Suprapubic skin (tissue), 4 donors: ENCODE data around the gene CRYZL1. TPM values are rescaled to one million over a fixed set of nuclear protein-coding genes. Genes with fewer than 3 reads are reported as not detected.

Experiments used
- DNase-seq, 2 donors: peaks; one replicate each; pipeline ENCODE4 v3.0.0-alpha.2; 2019; ENCODE audit warnings: low spot score in 2 of 2
- H3K27ac ChIP-seq: fragments of 200-600 bp; sonication (generic); one replicate; pipeline ENCODE4 v1.5.1; 2019
- H3K27me3 ChIP-seq: fragments of 200-600 bp; sonication (generic); one replicate; pipeline ENCODE4 v1.5.1; 2019
- H3K36me3 ChIP-seq: fragments of 200-600 bp; sonication (generic); one replicate; pipeline ENCODE4 v1.5.1; 2019
- H3K4me1 ChIP-seq: fragments of 200-600 bp; sonication (generic); one replicate; pipeline ENCODE4 v1.5.1; 2019
- H3K4me3 ChIP-seq: fragments of 200-600 bp; sonication (generic); one replicate; pipeline ENCODE4 v1.5.1; 2019; ENCODE audit warnings: mild to moderate bottlenecking
- H3K9me3 ChIP-seq: fragments of 200-600 bp; sonication (generic); one replicate; pipeline ENCODE4 v1.5.1; 2019
- EP300 ChIP-seq: sonication (generic); formaldehyde crosslinking; IDR thresholded peaks from one replicate; pipeline ENCODE4 v1.6.1; 2017; ENCODE audit warnings: antibody characterized with exemption
- POLR2A ChIP-seq, 2 donors: fragments of 450-650 bp; IDR thresholded peaks; one replicate each; pipeline ENCODE4 v1.6.1; 2017; ENCODE audit warnings: antibody characterized with exemption in 2 of 2, mild to moderate bottlenecking in 2 of 2, moderate library complexity in 2 of 2
- POLR2AphosphoS5 ChIP-seq, 3 donors: sonication (generic); formaldehyde crosslinking; IDR thresholded peaks; one replicate each; pipeline ENCODE4 v1.6.1; 2017; ENCODE audit warnings: antibody characterized with exemption in 3 of 3
- WGBS: methylation state at CpG from one replicate; pipeline ENCODE4 v1.1.5; 2018; 5-methylcytosine and 5-hydroxymethylcytosine counted together
- total RNA-seq, 4 donors: library from RNA; depleted of rRNA; stranded (reverse); fragments of >200 nt; gene quantifications; one replicate each; pipeline ENCODE4 v1.1.0, GENCODE V29; 2016
- TF ChIP-seq, protein P1 (sequence below), 2 donors: fragments of 200-600 bp in 1 of 2; fragments of 450-650 bp in 1 of 2; sonication (generic) in 1 of 2; IDR thresholded peaks; one replicate each; pipeline ENCODE4 v1.5.1; 2016 to 2019; ENCODE audit warnings: antibody characterized with exemption in 2 of 2, mild to moderate bottlenecking in 1 of 2, moderate library complexity in 1 of 2

CRYZL1 gene
- total RNA-seq, 4 donors from 2014 or later = 13.8 to 99.7 (median 23.7) TPM

GRCh38 chr21:33650230-33650629 is 8.7 kb upstream of the CRYZL1 start:
- no peaks in the 10 kb centered on the region for H3K9me3 ChIP-seq
- TF ChIP-seq, protein P1, sequence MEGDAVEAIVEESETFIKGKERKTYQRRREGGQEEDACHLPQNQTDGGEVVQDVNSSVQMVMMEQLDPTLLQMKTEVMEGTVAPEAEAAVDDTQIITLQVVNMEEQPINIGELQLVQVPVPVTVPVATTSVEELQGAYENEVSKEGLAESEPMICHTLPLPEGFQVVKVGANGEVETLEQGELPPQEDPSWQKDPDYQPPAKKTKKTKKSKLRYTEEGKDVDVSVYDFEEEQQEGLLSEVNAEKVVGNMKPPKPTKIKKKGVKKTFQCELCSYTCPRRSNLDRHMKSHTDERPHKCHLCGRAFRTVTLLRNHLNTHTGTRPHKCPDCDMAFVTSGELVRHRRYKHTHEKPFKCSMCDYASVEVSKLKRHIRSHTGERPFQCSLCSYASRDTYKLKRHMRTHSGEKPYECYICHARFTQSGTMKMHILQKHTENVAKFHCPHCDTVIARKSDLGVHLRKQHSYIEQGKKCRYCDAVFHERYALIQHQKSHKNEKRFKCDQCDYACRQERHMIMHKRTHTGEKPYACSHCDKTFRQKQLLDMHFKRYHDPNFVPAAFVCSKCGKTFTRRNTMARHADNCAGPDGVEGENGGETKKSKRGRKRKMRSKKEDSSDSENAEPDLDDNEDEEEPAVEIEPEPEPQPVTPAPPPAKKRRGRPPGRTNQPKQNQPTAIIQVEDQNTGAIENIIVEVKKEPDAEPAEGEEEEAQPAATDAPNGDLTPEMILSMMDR (IDR thresholded peaks at IDR 0.05) = no peak
- TF ChIP-seq POLR2A (IDR thresholded peaks at IDR 0.05) (no peak), POLR2AphosphoS5 (IDR thresholded peaks at IDR 0.05) (no peak), EP300 (no peak)
- no peak for DNase-seq
- 78% methylated on average over 7 of the region's 7 CpGs for WGBS
- no peaks in the 10 kb centered on the region for H3K27me3 ChIP-seq
- no peaks in the 10 kb centered on the region for H3K36me3 ChIP-seq
- H3K4me3 ChIP-seq = no peak overlapping the region
- H3K27ac ChIP-seq = no peak overlapping the region
- H3K4me1 ChIP-seq = peaks cover 8% of the 10 kb centered on the region

DNA sequence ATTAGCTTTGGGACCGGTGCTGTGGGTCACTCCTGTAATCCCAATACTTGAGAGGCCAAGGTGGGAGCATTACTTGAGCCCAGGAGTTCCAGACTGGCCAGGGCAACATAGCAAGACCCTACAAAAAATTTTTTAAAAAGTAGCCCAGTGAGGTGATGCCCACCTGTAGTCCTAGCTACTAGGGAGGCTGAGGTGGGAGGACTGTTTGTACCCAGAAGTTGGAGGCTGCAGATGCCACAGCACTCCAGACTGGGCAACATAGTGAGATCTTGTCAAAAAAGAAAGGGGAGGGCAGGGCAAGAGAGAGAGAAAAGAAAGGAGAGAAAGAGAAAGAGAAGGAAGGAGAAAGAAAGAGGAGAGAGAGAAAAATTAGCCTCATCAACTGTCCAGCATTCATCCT is 7.0 kb upstream of the CRYZL1 start:
- no peaks in the 10 kb centered on the region for H3K36me3 ChIP-seq
- no peaks in the 10 kb centered on the region for H3K27me3 ChIP-seq
- H3K27ac ChIP-seq = no peak overlapping the region
- TF ChIP-seq, protein P1 (IDR thresholded peaks at IDR 0.05) = no peak
- TF ChIP-seq EP300 = no peak
- TF ChIP-seq POLR2AphosphoS5 (IDR thresholded peaks at IDR 0.05) = no peak
- TF ChIP-seq POLR2A (IDR thresholded peaks at IDR 0.05) = no peak
- 93% methylated on average over 1 of the region's 1 CpG for WGBS
- no peak overlapping the region for H3K4me3 ChIP-seq
- H3K9me3 ChIP-seq = no peaks in the 10 kb centered on the region
- H3K4me1 ChIP-seq = peaks cover 20% of the 10 kb centered on the region
- no peak for DNase-seq

DNA sequence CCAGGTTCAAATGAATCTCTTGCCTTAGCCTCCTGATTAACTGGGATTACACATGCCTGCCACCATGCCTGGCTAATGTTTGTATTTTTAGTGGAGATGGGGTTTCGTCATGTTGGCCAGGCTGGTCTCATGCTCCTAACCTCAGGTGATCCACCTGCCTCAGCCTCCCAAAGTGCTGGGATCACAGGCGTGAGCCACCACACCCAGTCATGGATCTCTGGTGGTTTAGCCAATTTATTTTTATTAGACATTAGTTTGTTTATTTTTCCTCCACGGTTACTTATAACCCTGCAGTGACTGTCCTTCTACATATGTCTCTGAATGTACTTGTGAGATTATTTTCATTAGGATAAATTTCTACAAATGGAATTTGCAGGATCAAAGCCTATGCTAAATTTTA is 6.0 kb upstream of the CRYZL1 start:
- Histone ChIP-seq H3K27me3 (no peaks in the 10 kb centered on the region), H3K4me1 (peaks cover 23% of the 10 kb centered on the region), H3K4me3 (no peak overlapping the region), H3K27ac (no peak overlapping the region), H3K9me3 (no peaks in the 10 kb centered on the region), H3K36me3 (no peaks in the 10 kb centered on the region)
- WGBS = 87% methylated on average over 3 of the region's 3 CpGs
- no peak for DNase-seq
- TF ChIP-seq, protein P1 (IDR thresholded peaks at IDR 0.05) = no peak
- TF ChIP-seq POLR2AphosphoS5 (IDR thresholded peaks at IDR 0.05) (no peak), EP300 (no peak), POLR2A (IDR thresholded peaks at IDR 0.05) (no peak)

- no peaks in the 10 kb centered on the region for H3K27me3 ChIP-seq
- TF ChIP-seq EP300 (no peak), POLR2AphosphoS5 (IDR thresholded peaks at IDR 0.05) (no peak), POLR2A (IDR thresholded peaks at IDR 0.05) (no peak)
- TF ChIP-seq, protein P1 (IDR thresholded peaks at IDR 0.05) = no peak
- H3K27ac ChIP-seq = no peak overlapping the region
- no peak for DNase-seq
- no peaks in the 10 kb centered on the region for H3K36me3 ChIP-seq
- H3K9me3 ChIP-seq = no peaks in the 10 kb centered on the region
- H3K4me3 ChIP-seq = no peak overlapping the region
- peaks cover 26% of the 10 kb centered on the region for H3K4me1 ChIP-seq
- WGBS = 70% methylated on average over 4 of the region's 4 CpGs
These were observed 4.2 kb upstream of the CRYZL1 start for GRCh38 chr21:33645730-33646129.

- DNase-seq = peak in 1 of 2 donors; percentile 72
- no peaks in the 10 kb centered on the region for H3K9me3 ChIP-seq
- H3K36me3 ChIP-seq = no peaks in the 10 kb centered on the region
- no peaks in the 10 kb centered on the region for H3K27me3 ChIP-seq
- peak overlapping the region; percentile 99 for H3K4me3 ChIP-seq
- peaks cover 33% of the 10 kb centered on the region for H3K4me1 ChIP-seq
- 44% methylated on average over 11 of the region's 11 CpGs for WGBS
- H3K27ac ChIP-seq = peak overlapping the region; percentile 14
- TF ChIP-seq POLR2AphosphoS5 (IDR thresholded peaks at IDR 0.05) = peak in 1 of 3 donors; percentile 35
- TF ChIP-seq POLR2A (IDR thresholded peaks at IDR 0.05) = no peak
These were observed 3.0 kb upstream of the CRYZL1 start for GRCh38 chr21:33644383-33645074.
